IMR-90 (cell line): ENCODE results near the gene DUSP10. TPM values are rescaled to one million over a fixed set of nuclear protein-coding genes. Genes with fewer than 3 reads are reported as not detected.

Experiments used
- ATAC-seq: fragments of 200-7000 bp; cut with Tn5 transposase; 2 replicates; pipeline ENCODE4 v1.9.1; 2020; ENCODE audit warnings: low read depth, mild to moderate bottlenecking, moderate library complexity
- BruUV-seq: library from RNA; stranded (reverse); fragments of 400-500 nt; replicated peaks from 2 replicates; lab custom pipeline; 2021; lab: Mats Ljungman, UMichigan
- CTCF ChIA-PET: fragments of 300-600 bp; formaldehyde crosslinking; extraction: SDS; loops from one replicate; lab custom pipeline; 2021; ENCODE audit warnings: antibody characterized with exemption; lab: Yijun Ruan, JAX
- POLR2A ChIA-PET: fragments of 300-600 bp; sonication (Branson Sonifier 250); formaldehyde crosslinking; loops from one replicate; lab custom pipeline; 2022; ENCODE audit warnings: antibody characterized with exemption; ENCODE audit not compliant: unreplicated experiment; lab: Charles Lee
- DNase-seq: peaks from one replicate; pipeline ENCODE4 v3.0.0; 2013
- H2AFZ ChIP-seq: replicated peaks from 2 replicates; pipeline ENCODE3; 2013; ENCODE audit warnings: low read length, mild to moderate bottlenecking; ENCODE audit not compliant: poor library complexity
- H2AK5ac ChIP-seq: 2 replicates; pipeline ENCODE4 v1.6.1; 2013; ENCODE audit warnings: low read depth, low read length, inconsistent platforms
- H2AK9ac ChIP-seq: replicated peaks from 2 replicates; pipeline ENCODE3; 2013; ENCODE audit warnings: mild to moderate bottlenecking, low read depth, low read length, moderate library complexity; ENCODE audit not compliant: poor library complexity
- H2BK120ac ChIP-seq: 2 replicates; pipeline ENCODE4 v1.6.1; 2013; ENCODE audit warnings: low read depth, low read length, inconsistent platforms
- H2BK15ac ChIP-seq: 3 replicates; pipeline ENCODE4 v1.6.1; 2013; ENCODE audit warnings: low read depth, low read length, inconsistent platforms
- H2BK20ac ChIP-seq: 2 replicates; pipeline ENCODE4 v1.6.1; 2013; ENCODE audit warnings: low read depth, mild to moderate bottlenecking, inconsistent platforms, low read length, moderate library complexity
- H2BK5ac ChIP-seq: 2 replicates; pipeline ENCODE4 v1.6.1; 2013; ENCODE audit warnings: mild to moderate bottlenecking, low read depth, low read length, inconsistent platforms; ENCODE audit not compliant: poor library complexity, severe bottlenecking
- H3K14ac ChIP-seq: replicated peaks from 2 replicates; pipeline ENCODE4 v1.6.1; 2013; ENCODE audit warnings: low read depth, low read length, inconsistent platforms
- H3K18ac ChIP-seq: 2 replicates; pipeline ENCODE4 v1.6.1; 2013; ENCODE audit warnings: low read depth, low read length, control low read depth
- H3K23ac ChIP-seq: 2 replicates; pipeline ENCODE4 v1.6.1; 2013; ENCODE audit warnings: low read depth, low read length, inconsistent platforms
- H3K27ac ChIP-seq: 2 replicates; pipeline ENCODE4 v1.5.1; 2013; ENCODE audit warnings: mild to moderate bottlenecking, control low read depth, low read length; ENCODE audit not compliant: insufficient read depth
- H3K27me3 ChIP-seq: 2 replicates; pipeline ENCODE4 v1.6.1; 2013; ENCODE audit warnings: low read length; ENCODE audit not compliant: control insufficient read depth, insufficient read depth
- H3K36me3 ChIP-seq: 2 replicates; pipeline ENCODE4 v1.6.1; 2013; ENCODE audit warnings: low read length, mixed read lengths; ENCODE audit not compliant: control insufficient read depth, insufficient read depth
- H3K4ac ChIP-seq: 2 replicates; pipeline ENCODE4 v1.6.1; 2013; ENCODE audit warnings: low read depth, low read length, inconsistent platforms
- H3K4me1 ChIP-seq: 2 replicates; pipeline ENCODE4 v1.6.1; 2013; ENCODE audit warnings: low read length, mixed read lengths; ENCODE audit not compliant: control insufficient read depth, insufficient read depth
- H3K4me2 ChIP-seq: 2 replicates; pipeline ENCODE4 v1.6.1; 2013; ENCODE audit warnings: low read depth, mild to moderate bottlenecking, control low read depth, low read length, moderate library complexity
- H3K4me3 ChIP-seq: 2 replicates; pipeline ENCODE4 v1.5.1; 2013; ENCODE audit warnings: low read depth, mild to moderate bottlenecking, control low read depth, low read length, moderate library complexity; ENCODE audit not compliant: insufficient read depth
- H3K56ac ChIP-seq: 2 replicates; pipeline ENCODE4 v1.6.1; 2013; ENCODE audit warnings: low read length, inconsistent platforms; ENCODE audit not compliant: insufficient read depth; ENCODE audit errors: extremely low read depth
- H3K79me1 ChIP-seq, 2 experiments: 2 replicates each; pipeline ENCODE4 v1.6.1; 2013; ENCODE audit warnings: low read length in 2 of 2, inconsistent platforms in 1 of 2, low read depth in 1 of 2
- H3K9ac ChIP-seq: 2 replicates; pipeline ENCODE4 v1.6.1; 2013; ENCODE audit warnings: low read depth, low read length, control low read depth
- H3K9me1 ChIP-seq: 2 replicates; pipeline ENCODE4 v1.6.1; 2013; ENCODE audit warnings: low read length, inconsistent platforms; ENCODE audit not compliant: insufficient read depth
- H3K9me3 ChIP-seq: 2 replicates; pipeline ENCODE4 v1.6.1; 2013; ENCODE audit warnings: low read length; ENCODE audit not compliant: control insufficient read depth, insufficient read depth
- H4K20me1 ChIP-seq: 2 replicates; pipeline ENCODE4 v1.6.1; 2013; ENCODE audit warnings: low read length, inconsistent platforms; ENCODE audit not compliant: insufficient read depth
- H4K5ac ChIP-seq: 2 replicates; pipeline ENCODE4 v1.6.1; 2013; ENCODE audit warnings: mild to moderate bottlenecking, low read depth, low read length, control low read depth
- H4K8ac ChIP-seq, 2 experiments: 2 replicates each; pipeline ENCODE4 v1.6.1; 2013; ENCODE audit warnings: low read depth in 2 of 2, low read length in 2 of 2, control low read depth in 1 of 2, inconsistent platforms in 1 of 2
- H4K91ac ChIP-seq: 2 replicates; pipeline ENCODE4 v1.6.1; 2013; ENCODE audit warnings: low read depth, low read length, inconsistent platforms; ENCODE audit not compliant: insufficient read depth
- BHLHE40 ChIP-seq: fragments of 150-350 bp; IDR thresholded peaks from 2 replicates; pipeline ENCODE4 v1.6.1; 2016; ENCODE audit warnings: mild to moderate bottlenecking, low read depth, low read length
- CEBPB ChIP-seq: IDR thresholded peaks from 2 replicates; pipeline ENCODE4 v1.6.1; 2012; ENCODE audit warnings: low read depth, low read length, improper control_type of control experiment
- CHD1 ChIP-seq: IDR thresholded peaks from 2 replicates; pipeline ENCODE4 v1.6.1; 2012; ENCODE audit warnings: low read depth, low read length, improper control_type of control experiment
- CTCF ChIP-seq: conservative IDR thresholded peaks from 2 replicates; pipeline ENCODE4 v1.5.1; 2012; ENCODE audit warnings: mild to moderate bottlenecking, low read depth, low read length, improper control_type of control experiment
- ELK1 ChIP-seq: fragments of 150-350 bp; IDR thresholded peaks from 2 replicates; pipeline ENCODE4 v1.6.1; 2016; ENCODE audit warnings: low read depth, mild to moderate bottlenecking, low read length, moderate library complexity, borderline replicate concordance
- FOS ChIP-seq: fragments of 150-350 bp; IDR thresholded peaks from 2 replicates; pipeline ENCODE4 v1.6.1; 2016; ENCODE audit warnings: low read depth, low read length
- MAFK ChIP-seq: IDR thresholded peaks from 2 replicates; pipeline ENCODE4 v1.6.1; 2012; ENCODE audit warnings: low read depth, low read length, improper control_type of control experiment
- MAZ ChIP-seq: IDR thresholded peaks from 2 replicates; pipeline ENCODE4 v1.6.1; 2012; ENCODE audit warnings: low read depth, mild to moderate bottlenecking, low read length, improper control_type of control experiment, moderate library complexity, borderline replicate concordance
- MXI1 ChIP-seq: IDR thresholded peaks from 2 replicates; pipeline ENCODE4 v1.6.1; 2012; ENCODE audit warnings: low read depth, mild to moderate bottlenecking, low read length, moderate library complexity, borderline replicate concordance
- NFE2L2 ChIP-seq: fragments of 150-350 bp; IDR thresholded peaks from 2 replicates; pipeline ENCODE4 v1.6.1; 2016; ENCODE audit warnings: low read depth, mild to moderate bottlenecking, low read length
- POLR2A ChIP-seq: IDR thresholded peaks from 2 replicates; pipeline ENCODE4 v1.6.1; 2012; ENCODE audit warnings: mild to moderate bottlenecking, low read depth, low read length
- RAD21 ChIP-seq: IDR thresholded peaks from 2 replicates; pipeline ENCODE4 v1.6.1; 2012; ENCODE audit warnings: low read length, improper control_type of control experiment
- RCOR1 ChIP-seq: IDR thresholded peaks from 2 replicates; pipeline ENCODE4 v1.6.1; 2012; ENCODE audit warnings: mild to moderate bottlenecking, low read length, improper control_type of control experiment; ENCODE audit not compliant: insufficient replicate concordance
- RFX5 ChIP-seq: IDR thresholded peaks from 2 replicates; pipeline ENCODE4 v1.8.0; 2012; ENCODE audit warnings: low read depth, mild to moderate bottlenecking, low read length, moderate library complexity
- SMC3 ChIP-seq: fragments of 150-350 bp; IDR thresholded peaks from 2 replicates; pipeline ENCODE4 v1.6.1; 2016; ENCODE audit warnings: low read depth, mild to moderate bottlenecking, antibody characterized with exemption, low read length, moderate library complexity
- WGBS, 2 experiments: methylation state at CpG; one replicate each; pipeline versions ENCODE4 v1.1.5 to v1.1.7; 2013; ENCODE audit warnings: missing lambda C conversion rate in 2 of 2; ENCODE audit not compliant: insufficient read length in 1 of 2; ENCODE audit errors: extremely low coverage in 2 of 2; 5-methylcytosine and 5-hydroxymethylcytosine counted together
- dilution Hi-C: fragments of 300-500 bp; cut with HindIII; formaldehyde crosslinking; loops from one replicate; pipeline ENCODE4 v1.14.3; 2018; ENCODE audit warnings: low sequenced_read_pairs; ENCODE audit not compliant: unreplicated experiment
- in situ Hi-C: fragments of 300-500 bp; cut with MboI; formaldehyde crosslinking; loops from 3 replicates; pipeline ENCODE4 v1.14.3; 2019; ENCODE audit warnings: low sequenced_read_pairs, inconsistent platforms, mixed read lengths
- intact Hi-C: fragments of 100-400 bp; cut with micrococcal nuclease; formaldehyde crosslinking; loops from 2 replicates; pipeline ENCODE4 v1.10.0; 2022
- polyA plus RNA-seq, 3 experiments: library from polyadenylated mRNA; depleted of rRNA; stranded (reverse); fragments of >200 nt; gene quantifications; 2 replicates each; pipeline ENCODE4 v1.2.3, GENCODE V29; 2012; ENCODE audit warnings: low replicate concordance in 1 of 3
- total RNA-seq: library from RNA; depleted of rRNA; stranded (reverse); fragments of >200 nt; gene quantifications from 2 replicates; pipeline ENCODE4 v1.2.3, GENCODE V29; 2012

Gene DUSP10
- total and polyA plus RNA-seq, 2 of the 4 experiments (the other 2 are of a cell fraction) = 41.7 to 59.1 TPM

- POLR2A ChIA-PET = no interaction called here
- BruUV-seq = no TSS peak
- ATAC-seq = no peak
Measured at GRCh38 chr1:221781102-221781755, 39.3 kb upstream of the DUSP10 start.

More at GRCh38 chr1:221781102-221781755, 39.3 kb upstream of the DUSP10 start:
- no peak overlapping the region for H4K5ac ChIP-seq
- no peaks in the 10 kb centered on the region for H4K20me1 ChIP-seq
- H3K4me1 ChIP-seq = no peaks in the 10 kb centered on the region; the same call in 1 of the 2 replicates
- H2BK15ac ChIP-seq = no peak overlapping the region
- in situ Hi-C loops = no loop called here
- no peak overlapping the region for H3K14ac ChIP-seq
- WGBS, 2 experiments = 100% methylated on average over 1 of the region's 7 CpGs; no CpG with 5 or more reads in 1 of the 2 experiments
- H3K36me3 ChIP-seq = no peaks in the 10 kb centered on the region
- no peak overlapping the region for H3K27ac ChIP-seq
- H3K9ac ChIP-seq = no peak overlapping the region
- H3K27me3 ChIP-seq = no peaks in the 10 kb centered on the region
- no peak overlapping the region for H2AK9ac ChIP-seq
- dilution Hi-C loops = no loop called here
- H2AK5ac ChIP-seq = no peak overlapping the region
- H2AFZ ChIP-seq = no peak overlapping the region
- intact Hi-C loops = no loop called here
- no peak overlapping the region for H3K23ac ChIP-seq
- no peaks in the 10 kb centered on the region for H3K9me1 ChIP-seq
- no peak overlapping the region for H3K56ac ChIP-seq
- H2BK120ac ChIP-seq = no peak overlapping the region
- no peak overlapping the region for H4K91ac ChIP-seq
- TF ChIP-seq RCOR1 = no peak
- no peak for TF ChIP-seq MAFK
- no peak for TF ChIP-seq POLR2A
- no peak for TF ChIP-seq ELK1
- no peak for TF ChIP-seq RFX5
- TF ChIP-seq CEBPB = no peak
- TF ChIP-seq MAZ = no peak
- TF ChIP-seq SMC3 = no peak
- TF ChIP-seq FOS = no peak
- no peak for TF ChIP-seq NFE2L2
- no peak for TF ChIP-seq CTCF
- TF ChIP-seq BHLHE40 = no peak
- no peak for TF ChIP-seq MXI1
- no peak for TF ChIP-seq CHD1
- no peak for TF ChIP-seq RAD21
- peak; percentile 27 for DNase-seq
- no peak overlapping the region for H3K4ac ChIP-seq
- no peaks in the 10 kb centered on the region for H3K79me1 ChIP-seq
- H3K9me3 ChIP-seq = no peaks in the 10 kb centered on the region
- no peak overlapping the region for H2BK5ac ChIP-seq
- no peak overlapping the region for H3K4me3 ChIP-seq
- H2BK20ac ChIP-seq = no peak overlapping the region
- H3K18ac ChIP-seq = no peak overlapping the region
- CTCF ChIA-PET = no interaction called here
- no peak overlapping the region for H4K8ac ChIP-seq
- H3K4me2 ChIP-seq = no peak overlapping the region
